Pons (tissue), 1 donor: ENCODE data around the gene MAP3K7.
"Not testable (repeated sequence)": the region's sequence is repeated elsewhere in the genome, so short reads cannot be mapped to it uniquely, and the experiment has no call there.

Experiments
- DNase-seq: peaks from one replicate; pipeline ENCODE4 v3.0.0-alpha.2; 2016; ENCODE audit warnings: low spot score

MAP3K7 gene

GRCh38 chr6:90578894-90579549, 7.8 kb downstream of the MAP3K7 start:
- no peak for DNase-seq

GRCh38 chr6:90575267-90575666, 11.6 kb downstream of the MAP3K7 start:
- no peak for DNase-seq

GRCh38 chr6:90574610-90575009, 12.3 kb downstream of the MAP3K7 start:
- DNase-seq: peak; percentile 43

GRCh38 chr6:90573624-90574023, 13.2 kb downstream of the MAP3K7 start:
- no peak for DNase-seq

GRCh38 chr6:90572856-90573255, 14.0 kb downstream of the MAP3K7 start:
- DNase-seq: no peak

GRCh38 chr6:90569223-90569622, 17.6 kb downstream of the MAP3K7 start:
- no peak for DNase-seq

- not testable (repeated sequence) for DNase-seq
Measured at GRCh38 chr6:90567682-90568081, 19.2 kb downstream of the MAP3K7 start.

GRCh38 chr6:90562341-90562740, 24.5 kb downstream of the MAP3K7 start:
- not testable (repeated sequence) for DNase-seq

- no peak for DNase-seq
Measured at GRCh38 chr6:90559931-90560330, 26.9 kb downstream of the MAP3K7 start.

GRCh38 chr6:90557006-90557405, 29.9 kb downstream of the MAP3K7 start:
- no peak for DNase-seq

- DNase-seq: no peak
Measured at GRCh38 chr6:90547991-90548390, 38.9 kb downstream of the MAP3K7 start.

GRCh38 chr6:90547079-90547478, 39.8 kb downstream of the MAP3K7 start:
- no peak for DNase-seq

GRCh38 chr6:90545448-90545847, 41.4 kb downstream of the MAP3K7 start:
- DNase-seq: no peak

GRCh38 chr6:90544741-90545140, 42.1 kb downstream of the MAP3K7 start:
- DNase-seq: no peak

GRCh38 chr6:90544081-90544480, 42.8 kb downstream of the MAP3K7 start:
- DNase-seq: no peak

- no peak for DNase-seq
Measured at GRCh38 chr6:90541221-90541620, 45.7 kb downstream of the MAP3K7 start.

GRCh38 chr6:90538278-90539046, 48.4 kb downstream of the MAP3K7 start:
- DNase-seq: no peak

- peak; percentile 61 for DNase-seq
Measured at GRCh38 chr6:90537723-90538258, 49.1 kb downstream of the MAP3K7 start.

- DNase-seq: no peak
Measured at GRCh38 chr6:90537027-90537426, 49.8 kb downstream of the MAP3K7 start.

GRCh38 chr6:90536520-90536919, 50.4 kb downstream of the MAP3K7 start:
- no peak for DNase-seq

GRCh38 chr6:90534337-90535025, 52.4 kb downstream of the MAP3K7 start:
- no peak for DNase-seq

- no peak for DNase-seq
Measured at GRCh38 chr6:90533615-90534336, 53.1 kb downstream of the MAP3K7 start.
